ENCODE results near the gene CALM3. TPM values are rescaled to one million over a fixed set of nuclear protein-coding genes. Genes with fewer than 3 reads are reported as not detected.

CALM3 gene
- total and polyA plus RNA-seq, 2 of the 13 experiments (the other 11 are each of a cell fraction or from before 2014, with no cell fraction given), result 239 to 258 TPM

DNA sequence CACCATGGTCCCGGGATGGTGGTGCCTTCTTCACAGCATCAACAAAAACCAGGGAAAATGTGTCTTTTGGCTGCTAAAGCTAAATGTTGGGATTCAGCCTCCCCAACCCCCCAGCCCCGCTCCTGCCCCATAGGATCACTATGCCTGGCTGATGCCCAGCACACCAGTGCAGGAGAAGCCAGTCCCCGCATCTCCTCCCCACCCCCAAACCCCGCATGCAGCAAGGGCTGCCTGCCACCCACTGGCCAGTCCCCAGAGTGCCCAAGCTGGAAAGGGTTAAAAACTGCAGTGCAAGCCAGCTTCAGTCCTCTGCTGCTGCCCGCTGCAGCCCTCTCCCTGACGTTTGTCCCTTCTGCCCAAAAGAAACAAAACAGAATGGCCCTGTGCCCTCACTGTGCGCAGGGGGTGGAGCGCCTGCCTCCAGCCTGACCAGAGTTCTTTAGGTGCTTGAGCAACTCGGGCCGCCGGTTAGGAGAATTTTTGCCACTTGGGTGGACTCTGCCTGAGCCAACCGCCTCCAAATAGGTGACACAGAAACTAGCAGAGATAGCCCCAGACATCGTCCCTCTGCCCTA is 3.7 kb downstream of the CALM3 start:
- H3K4me1 ChIP-seq (ENCODE audit: insufficient read depth, low read length), result peaks cover 35% of the 10 kb centered on the region
- no peak overlapping the region for H2AFZ ChIP-seq (ENCODE audit: low read length)
- H3K9ac ChIP-seq (ENCODE audit: insufficient read depth, low read depth, low read length), result no peak overlapping the region
- peak overlapping the region; percentile 43 for H3K4me2 ChIP-seq (ENCODE audit: low read depth, low read length)
- ChIA-PET CTCF (ENCODE audit: low intra/inter-chr PET ratio, low total read pairs) (no interaction called here), POLR2A (interaction anchor here (0.6 kb wide), 1 partner anchor 508 kb away, joined by 4 read pairs; the partner anchor contains the start of gene ZC3H4)
- intact Hi-C loops (cut with micrococcal nuclease; ENCODE audit: unreplicated experiment) (no loop called here), in situ Hi-C loops (cut with HindIII; ENCODE audit: extremely low pct_ligation_motif_present, low pct_unique_long_range_greater_than_20kb) (no loop called here)
- no peak for ATAC-seq
- H3K79me2 ChIP-seq (ENCODE audit: insufficient read depth, low read length), result peaks cover 40% of the 10 kb centered on the region
- H3K27me3 ChIP-seq (ENCODE audit: control insufficient read depth in 1 of 2, insufficient read depth in 2 of 2, low read length in 2 of 2), result no peaks in the 10 kb centered on the region; a peak in 1 of 5 replicates
- DNase-seq (ENCODE audit: low spot score), result no peak
- H4K20me1 ChIP-seq (ENCODE audit: insufficient read depth, low read length), result peaks cover 15% of the 10 kb centered on the region; the same call in 1 of the 2 replicates
- H3K36me3 ChIP-seq (replicated peaks in 1 of 2; ENCODE audit: control insufficient read depth in 1 of 2, insufficient read depth in 2 of 2, low read length in 2 of 2), result peaks cover 30 to 49% of the 10 kb centered on the region in 2 experiments; a peak in 4 of 5 replicates
- H3K4me3 ChIP-seq (replicated peaks in 1 of 3; ENCODE audit: insufficient read depth in 1 of 3, low read depth in 2 of 3, low read length in 3 of 3), result no peak overlapping the region
- BruUV-seq (replicated peaks), result no TSS peak
- no peak for FAIRE-seq
- H3K27ac ChIP-seq (ENCODE audit: extremely low read length, insufficient read depth, low read length), result peak overlapping the region; percentile 11
- WGBS (ENCODE audit: low lambda C conversion rate), result 75% methylated on average over 4 of the region's 13 CpGs
- no peaks in the 10 kb centered on the region for H3K9me3 ChIP-seq (ENCODE audit: low read length)
- TF ChIP-seq HNF4A (CRISPR knock-in tag; IDR thresholded peaks at IDR 0.05) (0 out of 2 replicates have a peak, but pooled peaks have one; percentile 16), PHB2 (IDR thresholded peaks at IDR 0.05; ENCODE audit: partially characterized antibody) (no peak), ZNF652 (CRISPR knock-in tag; IDR thresholded peaks at IDR 0.05; ENCODE audit: borderline replicate concordance, low read depth) (peak; percentile 83), NFYC (CRISPR knock-in tag; IDR thresholded peaks at IDR 0.05) (no peak), KLF15 (CRISPR knock-in tag; IDR thresholded peaks at IDR 0.05; ENCODE audit: borderline replicate concordance) (no peak), MTA3 (CRISPR knock-in tag; IDR thresholded peaks at IDR 0.05) (no peak), GFI1 (CRISPR knock-in tag; IDR thresholded peaks at IDR 0.05; ENCODE audit: borderline replicate concordance) (no peak), ZNF333 (CRISPR knock-in tag; IDR thresholded peaks at IDR 0.05; ENCODE audit: borderline replicate concordance) (no peak), USF2 (IDR thresholded peaks at IDR 0.05; ENCODE audit: low read depth, low read length) (no peak), USF2 (CRISPR knock-in tag; IDR thresholded peaks at IDR 0.05; ENCODE audit: borderline replicate concordance) (no peak), TBX2 (CRISPR knock-in tag; IDR thresholded peaks at IDR 0.05; ENCODE audit: borderline replicate concordance) (no peak), KLF9 (CRISPR knock-in tag; IDR thresholded peaks at IDR 0.05; ENCODE audit: low read depth) (no peak), RAD21 (CRISPR knock-in tag; IDR thresholded peaks at IDR 0.05) (no peak)
- TF ChIP-seq, protein P1, sequence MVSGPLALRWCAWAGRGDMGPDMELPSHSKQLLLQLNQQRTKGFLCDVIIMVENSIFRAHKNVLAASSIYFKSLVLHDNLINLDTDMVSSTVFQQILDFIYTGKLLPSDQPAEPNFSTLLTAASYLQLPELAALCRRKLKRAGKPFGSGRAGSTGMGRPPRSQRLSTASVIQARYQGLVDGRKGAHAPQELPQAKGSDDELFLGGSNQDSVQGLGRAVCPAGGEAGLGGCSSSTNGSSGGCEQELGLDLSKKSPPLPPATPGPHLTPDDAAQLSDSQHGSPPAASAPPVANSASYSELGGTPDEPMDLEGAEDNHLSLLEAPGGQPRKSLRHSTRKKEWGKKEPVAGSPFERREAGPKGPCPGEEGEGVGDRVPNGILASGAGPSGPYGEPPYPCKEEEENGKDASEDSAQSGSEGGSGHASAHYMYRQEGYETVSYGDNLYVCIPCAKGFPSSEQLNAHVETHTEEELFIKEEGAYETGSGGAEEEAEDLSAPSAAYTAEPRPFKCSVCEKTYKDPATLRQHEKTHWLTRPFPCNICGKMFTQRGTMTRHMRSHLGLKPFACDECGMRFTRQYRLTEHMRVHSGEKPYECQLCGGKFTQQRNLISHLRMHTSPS (CRISPR knock-in tag; IDR thresholded peaks at IDR 0.05; ENCODE audit: low read depth), result 0 out of 2 replicates have a peak, but pooled peaks have one; percentile 22
- TF ChIP-seq, protein P2, sequence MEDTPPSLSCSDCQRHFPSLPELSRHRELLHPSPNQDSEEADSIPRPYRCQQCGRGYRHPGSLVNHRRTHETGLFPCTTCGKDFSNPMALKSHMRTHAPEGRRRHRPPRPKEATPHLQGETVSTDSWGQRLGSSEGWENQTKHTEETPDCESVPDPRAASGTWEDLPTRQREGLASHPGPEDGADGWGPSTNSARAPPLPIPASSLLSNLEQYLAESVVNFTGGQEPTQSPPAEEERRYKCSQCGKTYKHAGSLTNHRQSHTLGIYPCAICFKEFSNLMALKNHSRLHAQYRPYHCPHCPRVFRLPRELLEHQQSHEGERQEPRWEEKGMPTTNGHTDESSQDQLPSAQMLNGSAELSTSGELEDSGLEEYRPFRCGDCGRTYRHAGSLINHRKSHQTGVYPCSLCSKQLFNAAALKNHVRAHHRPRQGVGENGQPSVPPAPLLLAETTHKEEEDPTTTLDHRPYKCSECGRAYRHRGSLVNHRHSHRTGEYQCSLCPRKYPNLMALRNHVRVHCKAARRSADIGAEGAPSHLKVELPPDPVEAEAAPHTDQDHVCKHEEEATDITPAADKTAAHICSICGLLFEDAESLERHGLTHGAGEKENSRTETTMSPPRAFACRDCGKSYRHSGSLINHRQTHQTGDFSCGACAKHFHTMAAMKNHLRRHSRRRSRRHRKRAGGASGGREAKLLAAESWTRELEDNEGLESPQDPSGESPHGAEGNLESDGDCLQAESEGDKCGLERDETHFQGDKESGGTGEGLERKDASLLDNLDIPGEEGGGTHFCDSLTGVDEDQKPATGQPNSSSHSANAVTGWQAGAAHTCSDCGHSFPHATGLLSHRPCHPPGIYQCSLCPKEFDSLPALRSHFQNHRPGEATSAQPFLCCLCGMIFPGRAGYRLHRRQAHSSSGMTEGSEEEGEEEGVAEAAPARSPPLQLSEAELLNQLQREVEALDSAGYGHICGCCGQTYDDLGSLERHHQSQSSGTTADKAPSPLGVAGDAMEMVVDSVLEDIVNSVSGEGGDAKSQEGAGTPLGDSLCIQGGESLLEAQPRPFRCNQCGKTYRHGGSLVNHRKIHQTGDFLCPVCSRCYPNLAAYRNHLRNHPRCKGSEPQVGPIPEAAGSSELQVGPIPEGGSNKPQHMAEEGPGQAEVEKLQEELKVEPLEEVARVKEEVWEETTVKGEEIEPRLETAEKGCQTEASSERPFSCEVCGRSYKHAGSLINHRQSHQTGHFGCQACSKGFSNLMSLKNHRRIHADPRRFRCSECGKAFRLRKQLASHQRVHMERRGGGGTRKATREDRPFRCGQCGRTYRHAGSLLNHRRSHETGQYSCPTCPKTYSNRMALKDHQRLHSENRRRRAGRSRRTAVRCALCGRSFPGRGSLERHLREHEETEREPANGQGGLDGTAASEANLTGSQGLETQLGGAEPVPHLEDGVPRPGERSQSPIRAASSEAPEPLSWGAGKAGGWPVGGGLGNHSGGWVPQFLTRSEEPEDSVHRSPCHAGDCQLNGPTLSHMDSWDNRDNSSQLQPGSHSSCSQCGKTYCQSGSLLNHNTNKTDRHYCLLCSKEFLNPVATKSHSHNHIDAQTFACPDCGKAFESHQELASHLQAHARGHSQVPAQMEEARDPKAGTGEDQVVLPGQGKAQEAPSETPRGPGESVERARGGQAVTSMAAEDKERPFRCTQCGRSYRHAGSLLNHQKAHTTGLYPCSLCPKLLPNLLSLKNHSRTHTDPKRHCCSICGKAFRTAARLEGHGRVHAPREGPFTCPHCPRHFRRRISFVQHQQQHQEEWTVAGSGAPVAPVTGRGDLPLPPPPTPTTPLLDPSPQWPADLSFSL (CRISPR knock-in tag; IDR thresholded peaks at IDR 0.05), result no peak

Measured in HepG2 (cell line).